ENCODE results near the gene ARHGAP19.

GRCh38 chr10:97200616-97201015, 91.8 kb downstream of the ARHGAP19 start:
- no peak for TF ChIP-seq EP300 (IDR thresholded peaks at IDR 0.05)
- no peak for TF ChIP-seq POLR2AphosphoS5 (IDR thresholded peaks at IDR 0.05)
- no peak for TF ChIP-seq POLR2A (IDR thresholded peaks at IDR 0.05; ENCODE audit: low read depth)
- no peak for TF ChIP-seq CTCF (IDR thresholded peaks at IDR 0.05)

All from esophagus muscularis mucosa (tissue), 4 donors.